Fibroblast of lung (primary cell): ENCODE measurements around the gene LPCAT1. TPM values are rescaled to one million over a fixed set of nuclear protein-coding genes. Genes with fewer than 3 reads are reported as not detected.

ENCODE experiments used
- DNase-seq, 2 donors: peaks; one replicate each; pipeline versions ENCODE4 v3.0.0 to v3.0.0-alpha.2; 2010; ENCODE audit warnings: low read depth in 2 of 2
- H2AFZ ChIP-seq: 2 replicates; pipeline ENCODE4 v1.5.1; 2012; ENCODE audit warnings: low read length, control low read depth, inconsistent platforms
- H3K27ac ChIP-seq: 2 replicates; pipeline ENCODE4 v1.5.1; 2011; ENCODE audit warnings: low read length, control low read depth; ENCODE audit not compliant: insufficient read depth
- H3K27me3 ChIP-seq: 2 replicates; pipeline ENCODE4 v1.5.1; 2011; ENCODE audit warnings: mild to moderate bottlenecking, low read length; ENCODE audit not compliant: control insufficient read depth, insufficient read depth
- H3K36me3 ChIP-seq: 2 replicates; pipeline ENCODE4 v1.5.1; 2011; ENCODE audit warnings: low read length; ENCODE audit not compliant: control insufficient read depth, insufficient read depth
- H3K4me1 ChIP-seq: 2 replicates; pipeline ENCODE4 v1.5.1; 2011; ENCODE audit warnings: low read length; ENCODE audit not compliant: control insufficient read depth, insufficient read depth; ENCODE audit errors: extremely low read depth
- H3K4me2 ChIP-seq: 2 replicates; pipeline ENCODE4 v1.5.1; 2011; ENCODE audit warnings: low read length, control low read depth; ENCODE audit not compliant: insufficient read depth; ENCODE audit errors: extremely low read depth
- H3K4me3 ChIP-seq, 4 experiments: fragments of 200-600 bp in 1 of 4; sonication (generic) in 1 of 4; replicated peaks in 1 of 4; 2 replicates each; pipeline ENCODE4 v1.5.1; 2011 to 2016; ENCODE audit warnings: low read length in 4 of 4, low read depth in 3 of 4, mild to moderate bottlenecking in 3 of 4, control low read depth in 2 of 4, inconsistent platforms in 1 of 4, mixed read lengths in 1 of 4; ENCODE audit not compliant: insufficient read depth in 1 of 4; ENCODE audit errors: control extremely low read depth in 1 of 4
- H3K79me2 ChIP-seq: 2 replicates; pipeline ENCODE4 v1.5.1; 2012; ENCODE audit warnings: mild to moderate bottlenecking, low read length, inconsistent platforms; ENCODE audit not compliant: control insufficient read depth, insufficient read depth
- H3K9ac ChIP-seq: 2 replicates; pipeline ENCODE4 v1.5.1; 2011; ENCODE audit warnings: mild to moderate bottlenecking, low read length, control low read depth; ENCODE audit not compliant: insufficient read depth
- H3K9me3 ChIP-seq: 2 replicates; pipeline ENCODE4 v1.5.1; 2012; ENCODE audit warnings: low read depth, low read length; ENCODE audit not compliant: control insufficient read depth, insufficient read depth
- H4K20me1 ChIP-seq: 2 replicates; pipeline ENCODE4 v1.5.1; 2011; ENCODE audit warnings: low read length; ENCODE audit not compliant: control insufficient read depth, insufficient read depth; ENCODE audit errors: extremely low read depth
- CTCF ChIP-seq, 2 donors: IDR thresholded peaks in 1 of 2; conservative IDR thresholded peaks in 1 of 2; 1 replicate in 1 of 2; 2 replicates in 1 of 2; pipeline ENCODE4 v1.5.1; 2011 to 2012; ENCODE audit warnings: low read length in 2 of 2, control low read depth in 1 of 2, inconsistent platforms in 1 of 2, low read depth in 1 of 2, mild to moderate bottlenecking in 1 of 2
- EZH2 ChIP-seq: IDR thresholded peaks from 2 replicates; pipeline ENCODE4 v1.5.1; 2012; ENCODE audit warnings: low read length, control low read depth, mild to moderate bottlenecking; ENCODE audit errors: missing control alignments
- polyA plus RNA-seq, 2 donors: library from polyadenylated mRNA; depleted of rRNA in 1 of 2; stranded (reverse) in 1 of 2; unstranded in 1 of 2; fragments of >200 nt; gene quantifications; 2 replicates each; pipeline ENCODE4 v1.2.1, GENCODE V29; 2011 to 2012; ENCODE audit warnings: missing spikeins in 1 of 2
- total RNA-seq: library from RNA; depleted of rRNA; stranded (reverse); fragments of >200 nt; gene quantifications from 2 replicates; pipeline ENCODE4 v1.2.1, GENCODE V29; 2014

Gene LPCAT1
- total and polyA plus RNA-seq, 2 donors (not counting 1 experiment from before 2014, with no cell fraction given), result 50.8 to 65.2 TPM

GRCh38 chr5:1480806-1481205, 43.0 kb downstream of the LPCAT1 start:
- peaks cover 23% of the 10 kb centered on the region for H3K36me3 ChIP-seq
- H3K9me3 ChIP-seq, result no peaks in the 10 kb centered on the region
- H3K4me2 ChIP-seq, result no peak overlapping the region
- H2AFZ ChIP-seq, result no peak overlapping the region
- no peak overlapping the region for H3K27ac ChIP-seq
- H3K4me1 ChIP-seq, result no peaks in the 10 kb centered on the region
- no peaks in the 10 kb centered on the region for H3K79me2 ChIP-seq
- H3K9ac ChIP-seq, result no peak overlapping the region
- H3K4me3 ChIP-seq, result no peak overlapping the region
- DNase-seq, result no peak
- no peaks in the 10 kb centered on the region for H3K27me3 ChIP-seq
- TF ChIP-seq CTCF (conservative IDR thresholded peaks at IDR 0.05 in 1 of 2, IDR thresholded peaks at IDR 0.05 in 1 of 2; ENCODE audit: low read depth in 1 of 2, low read length in 2 of 2) (no peak), EZH2 (no peak)
- no peaks in the 10 kb centered on the region for H4K20me1 ChIP-seq

- Histone ChIP-seq H3K4me1 (no peaks in the 10 kb centered on the region), H3K9ac (no peak overlapping the region)
- no peak for TF ChIP-seq CTCF (conservative IDR thresholded peaks at IDR 0.05 in 1 of 2, IDR thresholded peaks at IDR 0.05 in 1 of 2; ENCODE audit: low read depth in 1 of 2, low read length in 2 of 2)
- no peak for TF ChIP-seq EZH2
Measured at GRCh38 chr5:1480217-1480616, 43.5 kb downstream of the LPCAT1 start.

GRCh38 chr5:1479581-1480188, 44.1 kb downstream of the LPCAT1 start:
- Histone ChIP-seq H3K27ac (no peak overlapping the region), H3K36me3 (peaks cover 26% of the 10 kb centered on the region), H4K20me1 (no peaks in the 10 kb centered on the region), H2AFZ (no peak overlapping the region), H3K4me2 (no peak overlapping the region), H3K9ac (no peak overlapping the region), H3K4me3 (no peak overlapping the region), H3K4me1 (no peaks in the 10 kb centered on the region), H3K79me2 (no peaks in the 10 kb centered on the region), H3K9me3 (no peaks in the 10 kb centered on the region), H3K27me3 (no peaks in the 10 kb centered on the region)
- peak in 1 of 2 donors; percentile 81 for DNase-seq
- TF ChIP-seq EZH2 (no peak), CTCF (conservative IDR thresholded peaks at IDR 0.05 in 1 of 2, IDR thresholded peaks at IDR 0.05 in 1 of 2; ENCODE audit: low read depth in 1 of 2, low read length in 2 of 2) (peak; percentile 65 to 68)

More at GRCh38 chr5:1480217-1480616, 43.5 kb downstream of the LPCAT1 start:
- Histone ChIP-seq H3K27me3 (no peaks in the 10 kb centered on the region), H3K4me2 (no peak overlapping the region), H3K4me3 (no peak overlapping the region), H3K36me3 (peaks cover 21% of the 10 kb centered on the region), H3K79me2 (no peaks in the 10 kb centered on the region), H2AFZ (no peak overlapping the region), H4K20me1 (no peaks in the 10 kb centered on the region), H3K27ac (no peak overlapping the region), H3K9me3 (no peaks in the 10 kb centered on the region)
- DNase-seq, result peak in 1 of 2 donors; percentile 11
